NOMO-1 treated with dmso at 0.1 percent for 144 hours (cell line): Measurements from ENCODE around the gene RAB3GAP1.

Experiments used
- DNase-seq: peaks from one replicate; lab custom pipeline; 2025; ENCODE audit not compliant: unreplicated experiment; lab: John Stamatoyannopoulos, UW

The RAB3GAP1 gene

DNA sequence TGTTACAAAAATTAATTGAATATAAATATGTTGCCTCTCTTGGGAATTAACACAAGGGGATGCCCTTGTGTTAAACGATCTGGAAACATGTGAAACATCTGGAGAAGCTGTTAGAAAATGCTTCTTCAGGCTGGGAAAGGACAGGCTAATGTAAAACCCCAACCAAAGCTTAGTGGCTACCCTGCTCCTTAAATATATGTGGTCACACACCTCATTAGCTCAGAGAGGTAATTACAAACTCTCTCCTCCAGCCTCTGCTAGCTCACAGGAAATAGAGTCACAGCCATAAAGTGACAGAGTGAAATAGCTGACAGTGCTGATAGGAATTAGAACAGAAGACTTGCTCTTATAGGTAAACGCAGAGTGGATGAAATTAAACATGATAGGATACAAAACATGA lies 155.9 kb downstream of the RAB3GAP1 start:
- DNase-seq, result no peak

- DNase-seq, result no peak
Observed at GRCh38 chr2:135212757-135213156, 160.7 kb downstream of the RAB3GAP1 start.

DNA sequence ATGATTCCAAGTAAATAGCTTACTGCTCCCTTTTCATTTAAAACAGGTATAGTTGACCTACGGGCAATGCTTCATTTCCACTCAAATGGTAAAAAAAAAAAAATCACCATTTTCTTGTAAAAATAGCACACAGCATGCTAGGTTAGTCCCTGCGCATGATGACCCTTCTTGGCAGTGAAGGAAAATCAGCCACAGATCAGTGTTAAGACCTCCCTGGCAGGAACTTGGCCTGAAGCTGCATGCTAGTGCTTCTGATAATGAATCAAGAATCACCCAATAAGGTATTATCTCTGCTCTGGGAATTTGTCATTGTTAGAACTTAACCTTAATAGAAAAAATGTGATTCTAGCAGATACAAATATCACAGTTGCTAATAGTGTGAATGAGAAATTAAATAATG lies 166.3 kb downstream of the RAB3GAP1 start:
- DNase-seq, result no peak

DNA sequence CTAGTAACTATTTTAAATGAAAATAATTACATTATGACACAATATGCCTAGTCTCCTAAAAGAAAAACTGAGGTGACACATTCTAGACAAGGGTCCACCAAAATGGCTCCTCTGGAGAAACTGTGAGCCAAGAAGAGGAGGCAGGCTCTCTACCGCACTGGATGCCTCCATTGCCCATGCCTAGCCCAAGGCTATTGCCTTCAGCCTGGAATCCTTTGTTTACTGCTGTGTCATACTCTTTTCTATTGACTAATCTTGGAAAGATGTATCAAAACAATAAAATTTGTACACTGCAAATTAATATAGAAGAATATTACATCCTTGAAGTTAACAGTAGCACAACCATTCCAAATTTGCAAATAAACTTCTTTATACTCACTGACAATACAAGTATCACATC lies 167.1 kb downstream of the RAB3GAP1 start:
- no peak for DNase-seq
